K562 (cell line): Measurements from ENCODE around the gene WDR91. TPM values are rescaled to one million over a fixed set of nuclear protein-coding genes. Genes with fewer than 3 reads are reported as not detected.

Source experiments
- ATAC-seq: fragments of 200-7000 bp; cut with Tn5 transposase; 3 replicates; pipeline ENCODE4 v1.9.1; 2020; ENCODE audit warnings: moderate library complexity
- Bru-seq: library from RNA; stranded (reverse); fragments of 400-500 nt; gene quantifications from one replicate; lab custom pipeline; 2021; lab: Mats Ljungman, UMichigan
- BruChase-seq, 2 experiments: library from RNA; stranded (reverse); fragments of 400-500 nt; gene quantifications; one replicate each; lab custom pipeline; 2021; lab: Mats Ljungman, UMichigan
- BruUV-seq: library from RNA; stranded (reverse); fragments of 400-500 nt; replicated peaks from 2 replicates; lab custom pipeline; 2021; lab: Mats Ljungman, UMichigan
- CTCF ChIA-PET: fragments of 300-600 bp; formaldehyde crosslinking; extraction: SDS; loops from one replicate; lab custom pipeline; 2021; ENCODE audit warnings: low intra/inter-chr PET ratio; lab: Yijun Ruan, JAX
- POLR2A ChIA-PET: fragments of 300-600, 350-650 bp; sonication (Branson Sonifier 250); formaldehyde crosslinking; extraction: SDS; loops from one replicate; lab custom pipeline; 2021; ENCODE audit warnings: antibody characterized with exemption, inconsistent platforms; lab: Yijun Ruan, JAX
- DNase-seq, 4 experiments: peaks; one replicate each; pipeline versions ENCODE4 v3.0.0 to v3.0.0-alpha.2; 2011 to 2018; ENCODE audit warnings: low spot score in 3 of 4, mixed read lengths in 3 of 4; ENCODE audit errors: extremely low read depth in 1 of 4
- FAIRE-seq: peaks from 2 replicates; lab custom pipeline; 2011; peaks lifted over from hg19 to GRCh38; lab: Jason Lieb, UNC
- H2AFZ ChIP-seq: 2 replicates; pipeline ENCODE4 v1.6.0; 2011; ENCODE audit warnings: low read depth, low read length, control low read depth, inconsistent platforms
- H3K27ac ChIP-seq: fragments of 200-600 bp; 3 replicates; pipeline ENCODE4 v1.8.0; 2011; ENCODE audit warnings: low read depth, mild to moderate bottlenecking, control low read depth, inconsistent platforms, low read length, moderate library complexity, mixed read lengths; ENCODE audit errors: extremely low read depth
- H3K27me3 ChIP-seq, 2 experiments: fragments of 300-600 bp in 1 of 2; 2 replicates in 1 of 2; 3 replicates in 1 of 2; pipeline versions ENCODE4 v1.6.0 to v1.8.0; 2011; ENCODE audit warnings: inconsistent platforms in 2 of 2, low read length in 2 of 2, mild to moderate bottlenecking in 1 of 2, mixed read lengths in 1 of 2, moderate library complexity in 1 of 2; ENCODE audit not compliant: control insufficient read depth in 2 of 2, insufficient read depth in 2 of 2
- H3K36me3 ChIP-seq: fragments of 300-600 bp; 3 replicates; pipeline ENCODE4 v1.8.0; 2011; ENCODE audit warnings: mild to moderate bottlenecking, low read length, inconsistent platforms; ENCODE audit not compliant: control insufficient read depth, insufficient read depth
- H3K4me1 ChIP-seq, 2 experiments: fragments of 200-600 bp in 1 of 2; replicated peaks in 1 of 2; 2 replicates in 1 of 2; 3 replicates in 1 of 2; pipeline versions ENCODE4 v1.5.1 to v1.8.0; 2011; ENCODE audit warnings: inconsistent platforms in 2 of 2, low read length in 2 of 2, mild to moderate bottlenecking in 1 of 2, mixed read lengths in 1 of 2, moderate library complexity in 1 of 2; ENCODE audit not compliant: control insufficient read depth in 2 of 2, insufficient read depth in 2 of 2
- H3K4me2 ChIP-seq: 2 replicates; pipeline ENCODE4 v1.6.1; 2011; ENCODE audit warnings: low read length, control low read depth, inconsistent platforms, mixed read lengths; ENCODE audit not compliant: insufficient read depth
- H3K4me3 ChIP-seq: fragments of 200-600 bp; sonication (generic), shearing (Covaris generic); 2 replicates; pipeline ENCODE4 v1.5.1; 2016; ENCODE audit warnings: control low read depth, inconsistent platforms
- H3K79me2 ChIP-seq: fragments of 200-600 bp; 3 replicates; pipeline ENCODE4 v1.8.0; 2011; ENCODE audit warnings: low read length, inconsistent platforms; ENCODE audit not compliant: control insufficient read depth, insufficient read depth
- H3K9ac ChIP-seq, 2 experiments: 2 replicates each; pipeline versions ENCODE4 v1.6.0 to v1.6.1; 2011; ENCODE audit warnings: low read depth in 2 of 2, low read length in 2 of 2, control low read depth in 1 of 2, inconsistent platforms in 1 of 2, mild to moderate bottlenecking in 1 of 2, mixed read lengths in 1 of 2; ENCODE audit not compliant: insufficient read depth in 1 of 2
- H3K9me1 ChIP-seq: one replicate; pipeline ENCODE4 v1.6.0; 2011; ENCODE audit warnings: inconsistent platforms, mild to moderate bottlenecking, low read length, moderate library complexity; ENCODE audit not compliant: control insufficient read depth, insufficient read depth
- H3K9me3 ChIP-seq: replicated peaks from 2 replicates; pipeline ENCODE4 v1.5.1; 2011; ENCODE audit warnings: low read depth, low read length, inconsistent platforms; ENCODE audit not compliant: control insufficient read depth, insufficient read depth
- H4K20me1 ChIP-seq: replicated peaks from 2 replicates; pipeline ENCODE4 v1.6.1; 2011; ENCODE audit warnings: low read length, inconsistent platforms, mixed read lengths; ENCODE audit not compliant: control insufficient read depth, insufficient read depth
- CREB1 ChIP-seq, 2 experiments: sonication (generic) in 1 of 2; formaldehyde crosslinking in 1 of 2; IDR thresholded peaks; 2 replicates each; pipeline versions ENCODE4 v1.6.1 to v1.8.0; 2012 to 2022; ENCODE audit warnings: inconsistent platforms in 1 of 2, mild to moderate bottlenecking in 1 of 2, missing genetic modification reagents in 1 of 2, moderate library complexity in 1 of 2
- FOXK2 ChIP-seq, 2 experiments: fragments of 450-650 bp; IDR thresholded peaks in 1 of 2; conservative IDR thresholded peaks in 1 of 2; 2 replicates each; pipeline ENCODE4 v1.6.1; 2016; ENCODE audit warnings: low read depth in 2 of 2, mild to moderate bottlenecking in 1 of 2
- GTF2E2 ChIP-seq: fragments of 200-800 bp; sonication (Bioruptor generic); IDR thresholded peaks from 2 replicates; pipeline ENCODE4 v1.6.1; 2016; ENCODE audit warnings: missing genetic modification characterization, missing compliant biosample characterization
- MAZ ChIP-seq, 2 experiments: fragments of 450-650 bp in 1 of 2; sonication (generic) in 1 of 2; formaldehyde crosslinking; IDR thresholded peaks in 1 of 2; conservative IDR thresholded peaks in 1 of 2; 2 replicates each; pipeline versions ENCODE4 v1.4.0 to v1.5.0; 2020; ENCODE audit warnings: mild to moderate bottlenecking in 1 of 2, missing genetic modification reagents in 1 of 2
- POLR2H ChIP-seq: IDR thresholded peaks from 2 replicates; pipeline ENCODE4 v1.6.1; 2016; ENCODE audit warnings: missing genetic modification characterization, low read depth, mild to moderate bottlenecking, control low read depth, missing compliant biosample characterization, moderate library complexity
- POLR3G ChIP-seq: IDR thresholded peaks from 2 replicates; pipeline ENCODE4 v1.6.1; 2011; ENCODE audit not compliant: insufficient read length, insufficient replicate concordance; ENCODE audit errors: extremely low read depth
- SMARCE1 ChIP-seq: fragments of 450-650 bp; IDR thresholded peaks from 2 replicates; pipeline ENCODE4 v1.7.1; 2016; ENCODE audit warnings: mild to moderate bottlenecking
- STAG1 ChIP-seq: sonication (generic); formaldehyde crosslinking; IDR thresholded peaks from 2 replicates; pipeline ENCODE4 v1.5.0; 2020; ENCODE audit warnings: missing genetic modification reagents, borderline replicate concordance
- THRAP3 ChIP-seq: fragments of 450-650 bp; IDR thresholded peaks from 2 replicates; pipeline ENCODE4 v1.6.1; 2016; ENCODE audit warnings: mild to moderate bottlenecking, inconsistent platforms, borderline replicate concordance
- ZNF24 ChIP-seq: fragments of 450-650 bp; IDR thresholded peaks from 2 replicates; pipeline ENCODE4 v1.6.1; 2016
- ZNF584 ChIP-seq: fragments of 200-800 bp; sonication (Bioruptor generic); IDR thresholded peaks from 2 replicates; pipeline ENCODE4 v1.6.1; 2016; ENCODE audit warnings: low read depth, mild to moderate bottlenecking, missing genetic modification characterization, missing compliant biosample characterization
- WGBS: fragments of 100-300 bp; shearing (Covaris generic); methylation state at CpG from one replicate; pipeline ENCODE4 v1.1.6; 2016; ENCODE audit warnings: low coverage, mixed read lengths; ENCODE audit not compliant: insufficient coverage; ENCODE audit errors: missing lambda C conversion rate; 5-methylcytosine and 5-hydroxymethylcytosine counted together
- in situ Hi-C: fragments of 300-500 bp; cut with MboI; formaldehyde crosslinking; loops from 4 replicates; pipeline ENCODE4 v1.15.0; 2018; ENCODE audit warnings: inconsistent platforms, mixed read lengths
- intact Hi-C: fragments of 100-400 bp; cut with micrococcal nuclease; formaldehyde crosslinking; loops from 2 replicates; pipeline ENCODE4 v1.14.2; 2022
- long read RNA-seq, 3 experiments: library from polyadenylated mRNA in 2 of 3; library from RNA in 1 of 3; unstranded in 2 of 3; stranded (forward) in 1 of 3; transcript quantifications; one replicate each; pipeline ENCODE4 v2.0.0, GENCODE V29; 2019 to 2022
- polyA minus RNA-seq, 3 experiments: library from RNA; depleted of rRNA, polyadenylated mRNA; stranded (reverse); fragments of >200 nt; gene quantifications; 2 replicates each; pipeline ENCODE4 v1.2.3, GENCODE V29; 2011
- polyA plus RNA-seq, 8 experiments: library from polyadenylated mRNA; depleted of rRNA in 4 of 8; stranded (reverse) in 5 of 8; unstranded in 3 of 8; fragments of >200 nt; fragmentation: Nextera tagmentation in 2 of 8; fragmentation: Illumina TruSeq in 1 of 8; extraction: Ambion mirVana in 2 of 8; extraction: Trizol in 1 of 8; gene quantifications; 2 replicates each; pipeline versions ENCODE4 v1.2.1 to v1.2.3, GENCODE V29; 2011 to 2014; ENCODE audit warnings: inconsistent platforms in 1 of 8, missing spikeins in 1 of 8
- total RNA-seq, 7 experiments: library from RNA; depleted of rRNA in 6 of 7; stranded (reverse); fragments of >200 nt in 6 of 7; fragmentation: Illumina TruSeq in 2 of 7; extraction: Trizol in 2 of 7; gene quantifications; 2 replicates each; pipeline versions ENCODE4 v1.2.1 to v1.2.3, GENCODE V29; 2011 to 2021; ENCODE audit warnings: low replicate concordance in 1 of 7
- TF ChIP-seq, protein P1 (sequence below): fragments of 250-450 bp; sonication (Bioruptor Pico); IDR thresholded peaks from 2 replicates; pipeline ENCODE4 v1.8.0; 2021; ENCODE audit warnings: moderate library complexity, mild to moderate bottlenecking, inconsistent platforms

Gene WDR91
- 28.4 and 48.4 TPM in 2 replicates for total RNA-seq (2011; cell fraction: chromatin; rRNA removed; ENCODE audit: low replicate concordance)
- 26.5 and 27.3 TPM in 2 replicates for total RNA-seq (2011; cell fraction: nucleolus; rRNA removed)
- total RNA-seq (2011; cell fraction: nucleoplasm; rRNA removed) = 18.5 and 26.3 TPM in 2 replicates
- total RNA-seq (2014; rRNA removed) (10.1 and 12.0 TPM in 2 replicates), total RNA-seq (2014; rRNA removed; fragmentation: Illumina TruSeq; extraction: Trizol) (4.9 and 5.8 TPM in 2 replicates), total RNA-seq (2015; rRNA removed; fragmentation: Illumina TruSeq; extraction: Trizol) (9.2 and 10.7 TPM in 2 replicates), total RNA-seq (2021) (12.1 and 18.2 TPM in 2 replicates), polyA plus RNA-seq (2011; rRNA removed) (12.9 and 15.0 TPM in 2 replicates), polyA plus RNA-seq (2014; fragmentation: Illumina TruSeq; extraction: Trizol) (7.7 and 9.8 TPM in 2 replicates), polyA plus RNA-seq (2014; fragmentation: Nextera tagmentation; extraction: Ambion mirVana) (1 to 10 TPM; 1.9 to 2.1 TPM), polyA plus RNA-seq (2014; rRNA removed) (11.9 and 17.4 TPM in 2 replicates), polyA minus RNA-seq (2011; rRNA and poly(A)+ RNA removed) (8.4 and 9.3 TPM in 2 replicates), Bru-seq, nascent RNA (percentile 75 among the genes with signal in this experiment), BruChase-seq, experiment 1, labeled RNA remaining after a 2-hour chase (percentile 67 among the genes with signal in this experiment), BruChase-seq, experiment 2, labeled RNA remaining after a 6-hour chase (percentile 71 among the genes with signal in this experiment)
- polyA plus RNA-seq (2011; cell fraction: cytosol; rRNA removed) = 18.4 and 21.1 TPM in 2 replicates
- polyA plus RNA-seq (2011; cell fraction: nucleus; rRNA removed) = 69.8 and 70.6 TPM in 2 replicates
- 8.7 and 11.6 TPM in 2 replicates for polyA plus RNA-seq (2012)
- 8.6 and 9.1 TPM in 2 replicates for polyA minus RNA-seq (2011; cell fraction: cytosol; rRNA and poly(A)+ RNA removed)
- 15.2 and 24.0 TPM in 2 replicates for polyA minus RNA-seq (2011; cell fraction: nucleus; rRNA and poly(A)+ RNA removed)
- long read RNA-seq, experiment 1, full-length matches to known transcripts = 13 of 46 reads
- long read RNA-seq, experiment 1, partial matches to known transcripts = 26 of 46 reads
- long read RNA-seq, experiment 1, other reads (novel, unspliced or antisense) = 7 of 46 reads
- long read RNA-seq, experiment 2, full-length matches to known transcripts = 4 of 12 reads
- long read RNA-seq, experiment 2, partial matches to known transcripts = 1 of 12 reads
- long read RNA-seq, experiment 2, other reads (novel, unspliced or antisense) = 7 of 12 reads
- long read RNA-seq, experiment 3, full-length matches to known transcripts = 1 of 3 reads
- long read RNA-seq, experiment 3, partial matches to known transcripts = 1 of 3 reads
- long read RNA-seq, experiment 3, other reads (novel, unspliced or antisense) = 1 of 3 reads

DNA sequence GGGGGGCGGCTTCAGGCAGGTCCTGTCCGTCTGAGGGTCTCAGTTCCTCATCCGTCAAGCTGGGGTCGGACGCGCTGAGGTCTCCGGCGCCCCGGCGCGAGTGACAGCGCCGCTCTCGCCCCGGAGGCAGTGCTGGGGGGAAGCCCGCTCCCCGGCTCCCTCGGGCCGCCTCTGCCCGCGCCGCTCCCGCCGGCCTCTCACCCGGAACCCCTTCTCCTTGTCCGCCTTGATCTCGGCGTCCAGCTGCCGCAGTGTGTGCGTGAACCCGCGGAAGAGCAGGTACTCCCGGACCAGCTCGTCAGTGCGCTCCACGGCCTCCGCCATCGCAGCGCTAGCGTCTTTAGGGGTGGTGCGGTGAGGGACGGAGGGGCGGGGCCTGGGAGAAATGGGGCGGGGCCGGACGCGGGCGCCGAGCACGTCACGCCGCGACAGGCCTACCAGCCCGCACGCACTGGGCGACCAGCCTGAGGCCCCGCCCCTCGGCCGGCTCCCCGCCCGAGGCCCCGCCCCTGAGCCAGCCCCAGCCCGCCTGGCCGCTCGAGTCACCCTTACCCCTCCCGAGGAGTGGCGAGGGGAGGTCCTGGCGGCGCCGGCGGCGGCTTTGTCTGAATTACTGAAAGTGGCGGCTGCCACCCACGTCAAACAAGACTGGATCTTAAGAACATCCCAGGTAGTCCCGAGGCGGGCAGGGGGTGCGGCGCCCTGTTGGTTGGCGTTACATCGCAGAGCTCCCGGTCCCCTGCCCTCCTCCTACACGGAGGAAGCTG is at the start of gene WDR91:
TSS of gene WDR91 (minus strand) at position 348 of the 767 bp plus-strand sequence. CDS start at position 324, 24 bp downstream.
- Histone ChIP-seq H3K27ac (peak within 1 kb of the TSS; percentile 66), H3K9me3 (no peaks in the 10 kb centered on the region), H2AFZ (peak within 1 kb of the TSS; percentile 100), H3K4me3 (peak within 1 kb of the TSS; percentile 90), H3K36me3 (no peaks in the 10 kb centered on the region), H3K4me2 (peak within 1 kb of the TSS; percentile 100), H3K79me2 (no peaks in the 10 kb centered on the region), H3K9ac (peak within 1 kb of the TSS; percentile 76 to 98), H3K9me1 (no peaks in the 10 kb centered on the region), H3K27me3 (no peaks in the 10 kb centered on the region; a peak in 1 of 5 replicates), H3K4me1 (peaks cover 16 to 27% of the 10 kb centered on the region in 2 experiments), H4K20me1 (no peaks in the 10 kb centered on the region)
- POLR2A ChIA-PET = interaction anchor here (0.8 to 2.0 kb wide), 6 partner anchors 13 to 224 kb away, joined by 3 to 6 read pairs (median 4); no protein-coding TSS in a partner anchor
- under 1% methylated on average over 56 of the region's 82 CpGs for WGBS
- CTCF ChIA-PET = no interaction called here
- intact Hi-C loops = no loop called here
- no TSS peak for BruUV-seq
- ATAC-seq (peak; percentile 94), FAIRE-seq (peak; percentile 77), DNase-seq (peak; percentile 98 to 100 (median 100))
- in situ Hi-C loops = no loop called here
- TF ChIP-seq THRAP3 = no peak
- TF ChIP-seq FOXK2 (conservative IDR thresholded peaks at IDR 0.05 in 1 of 2, IDR thresholded peaks at IDR 0.05 in 1 of 2; ENCODE audit: low read depth in 2 of 2) = no peak
- no peak for TF ChIP-seq POLR2H
- no peak for TF ChIP-seq POLR3G
- peak; percentile 85 for TF ChIP-seq CREB1 (IDR thresholded peaks at IDR 0.05)
- TF ChIP-seq CREB1 (CRISPR knock-in tag; IDR thresholded peaks at IDR 0.05) = no peak; the same call in none of the 2 replicates
- no peak; the same call in 1 of the 2 replicates for TF ChIP-seq ZNF24
- TF ChIP-seq ZNF584 (CRISPR knock-in tag) = no peak
- peak; percentile 48; the same call in 1 of the 2 replicates for TF ChIP-seq SMARCE1
- TF ChIP-seq, protein P1, sequence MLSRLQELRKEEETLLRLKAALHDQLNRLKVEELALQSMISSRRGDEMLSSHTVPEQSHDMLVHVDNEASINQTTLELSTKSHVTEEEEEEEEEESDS (CRISPR knock-in tag) = no peak
- TF ChIP-seq STAG1 (CRISPR knock-in tag) = 0 out of 2 replicates have a peak, but pooled peaks have one; percentile 11
- peak; percentile 74 to 80 for TF ChIP-seq MAZ (CRISPR knock-in tag; conservative IDR thresholded peaks at IDR 0.05 in 1 of 2, IDR thresholded peaks at IDR 0.05 in 1 of 2)
- TF ChIP-seq GTF2E2 (tag) = no peak
